ENCODE data around the gene RRP36.

RRP36 gene

GRCh38 chr6:43074847-43075669, 53.6 kb downstream of the RRP36 start:
- no peak for DNase-seq

DNA sequence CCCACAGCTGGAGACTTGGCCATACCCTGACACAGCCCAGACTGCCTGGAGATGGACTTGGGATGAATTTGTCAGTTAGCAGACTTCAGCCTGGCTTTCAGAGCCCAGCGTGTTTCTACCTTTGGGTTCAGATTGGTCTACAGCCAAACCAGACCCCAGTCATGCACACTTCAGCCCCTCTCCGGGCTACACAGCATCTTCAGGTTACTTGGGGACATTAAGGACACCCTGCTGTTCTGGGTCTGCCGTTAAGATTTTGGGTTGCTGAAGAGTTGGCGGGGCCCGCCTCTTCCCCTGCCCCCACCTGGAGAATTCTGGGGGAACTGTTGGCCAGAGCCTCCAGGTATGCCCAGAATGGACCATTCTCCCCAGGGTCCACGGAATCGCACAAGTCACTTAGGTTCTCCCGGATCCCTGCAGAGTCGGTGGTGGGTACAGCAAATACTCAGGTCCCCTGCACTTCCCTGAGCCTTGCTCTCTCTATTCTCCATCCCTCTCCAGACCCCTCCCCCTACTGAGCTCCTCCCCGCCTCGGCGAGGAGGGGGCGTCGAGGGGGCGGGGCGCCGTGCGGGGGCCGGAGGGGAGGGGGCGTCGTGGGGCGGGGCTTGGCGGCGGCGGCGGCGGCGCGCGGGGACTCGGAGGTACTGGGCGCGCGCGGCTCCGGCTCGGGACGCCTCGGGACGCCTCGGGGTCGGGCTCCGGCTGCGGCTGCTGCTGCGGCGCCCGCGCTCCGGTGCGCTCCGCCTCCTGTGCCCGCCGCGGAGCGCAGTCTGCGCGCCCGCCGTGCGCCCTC, 54.4 kb downstream of the RRP36 start, which contains the start of gene PTK7:
TSS of gene PTK7 (plus strand) at position 645 of the 794 bp plus-strand sequence. CDS start 175 bp downstream, outside the sequence.
- DNase-seq: no peak

DNA sequence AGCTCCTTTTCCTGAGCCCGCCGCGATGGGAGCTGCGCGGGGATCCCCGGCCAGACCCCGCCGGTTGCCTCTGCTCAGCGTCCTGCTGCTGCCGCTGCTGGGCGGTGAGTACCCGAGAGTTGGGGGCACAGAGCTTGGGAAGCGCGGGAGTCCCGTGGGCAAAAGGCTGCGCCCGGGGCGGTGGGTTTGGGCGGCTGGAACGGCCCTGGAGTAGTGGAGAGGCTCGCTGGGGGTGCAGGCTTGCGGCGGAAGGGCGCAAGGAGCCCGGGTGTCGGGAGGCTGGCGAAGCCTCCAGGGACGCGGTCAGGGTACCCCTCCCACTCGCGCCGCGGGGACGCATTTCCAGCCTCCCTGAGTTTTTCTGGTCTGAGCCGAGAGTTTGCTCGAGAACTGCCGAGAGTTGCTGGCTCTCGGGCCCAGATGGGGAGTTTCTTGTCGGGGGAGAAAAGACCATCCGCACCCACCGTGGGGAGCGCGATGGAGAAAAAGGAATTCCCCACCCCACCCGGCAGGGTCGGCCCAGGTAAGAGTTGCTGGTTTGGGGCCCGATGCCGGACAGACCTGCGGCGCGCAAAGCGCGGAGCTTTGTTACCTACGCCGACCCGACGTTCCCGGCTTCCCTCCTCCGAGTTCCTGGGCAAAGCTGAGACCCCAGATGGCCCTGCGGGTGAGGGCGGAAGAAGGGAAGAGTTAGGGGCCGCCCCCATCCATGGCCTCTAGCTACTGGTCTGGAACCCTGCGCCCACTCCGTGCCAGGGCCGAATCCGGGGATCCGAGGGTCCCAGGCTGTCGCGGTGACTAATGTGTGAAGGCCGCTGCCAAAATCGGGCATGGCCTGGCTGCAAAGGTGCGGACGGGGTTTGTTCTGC, 55.3 kb downstream of the RRP36 start:
- no peak for DNase-seq

- DNase-seq: no peak
These were observed 55.9 kb downstream of the RRP36 start for GRCh38 chr6:43077333-43077809.

DNA sequence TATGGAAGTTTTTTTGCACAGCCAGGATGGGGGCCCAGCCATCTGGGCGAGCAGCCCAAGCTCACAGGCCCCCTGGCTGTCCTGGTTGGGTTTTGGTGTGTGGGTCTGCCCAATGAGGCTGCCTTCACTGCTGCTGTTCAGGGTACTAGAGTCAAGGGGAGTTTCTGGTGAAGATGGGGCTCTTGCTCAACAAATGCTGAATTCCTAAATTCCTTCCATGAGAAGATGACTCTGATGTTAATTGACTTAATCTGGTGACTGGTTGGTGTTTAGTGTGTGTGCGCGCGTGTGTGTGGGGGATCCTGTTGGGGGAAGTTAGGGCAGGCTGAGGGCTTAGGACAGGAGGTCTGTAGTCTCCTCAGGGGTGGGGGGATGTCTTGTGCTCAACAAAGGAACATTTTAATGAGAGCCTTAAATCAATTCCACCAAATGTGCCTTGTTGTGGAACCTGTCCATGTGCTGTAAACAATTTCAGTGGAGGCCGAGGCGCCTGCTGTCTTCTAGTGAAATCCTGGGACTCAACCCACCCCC, 56.6 kb downstream of the RRP36 start:
- DNase-seq: no peak

DNA sequence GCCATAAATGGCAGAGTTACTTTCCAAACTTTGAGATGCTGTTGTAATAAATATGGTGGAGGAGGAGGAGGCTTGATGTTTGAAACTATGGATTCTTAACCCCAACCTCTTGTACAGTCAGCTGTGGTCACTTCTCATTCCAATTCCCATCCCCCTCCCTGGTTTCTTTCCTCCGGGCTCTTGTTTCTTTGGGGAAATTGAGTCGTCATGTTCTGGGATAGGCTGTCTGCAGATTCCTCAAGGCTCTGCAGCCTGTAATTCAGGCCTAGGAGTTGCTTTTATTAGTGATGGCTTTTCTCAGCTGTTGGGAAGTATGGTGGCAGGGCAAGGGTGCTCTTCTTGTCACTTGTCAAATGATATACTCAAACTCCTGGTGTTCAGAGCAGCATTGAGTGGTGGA, 57.3 kb downstream of the RRP36 start:
- no peak for DNase-seq
